A549 (cell line): Measurements from ENCODE around the gene SYK.

Source experiments
- CBX2 ChIP-seq: fragments of 200-600 bp; sonication (generic); IDR thresholded peaks from 2 replicates; pipeline ENCODE4 v1.6.1; 2016; ENCODE audit warnings: low read depth, mild to moderate bottlenecking, borderline replicate concordance
- CTCF ChIP-seq: fragments of >200 bp; sonication (Bioruptor Twin); formaldehyde crosslinking; IDR thresholded peaks from 3 replicates; pipeline ENCODE4 v1.5.1; 2016
- EP300 ChIP-seq, 2 experiments: fragments of >200 bp; sonication (Bioruptor Twin); formaldehyde crosslinking; IDR thresholded peaks; 2 replicates in 1 of 2; 3 replicates in 1 of 2; pipeline ENCODE4 v1.6.1; 2016 to 2017
- HDAC2 ChIP-seq: fragments of 200-600 bp; sonication (generic); IDR thresholded peaks from 2 replicates; pipeline ENCODE4 v1.6.1; 2016
- JUN ChIP-seq, 2 experiments: fragments of >200 bp; sonication (Bioruptor Twin); formaldehyde crosslinking; IDR thresholded peaks; 2 replicates in 1 of 2; 3 replicates in 1 of 2; pipeline ENCODE4 v1.6.1; 2016 to 2017
- POLR2A ChIP-seq: IDR thresholded peaks from 2 replicates; pipeline ENCODE4 v1.6.1; 2012; ENCODE audit warnings: mild to moderate bottlenecking, low read length
- TF ChIP-seq, protein P1 (sequence below): IDR thresholded peaks from 2 replicates; pipeline ENCODE4 v1.6.1; 2012

- TF ChIP-seq CTCF = no peak
- no peak for TF ChIP-seq EP300 (IDR thresholded peaks at IDR 0.05)
- TF ChIP-seq POLR2A = no peak
- no peak for TF ChIP-seq CBX2
- TF ChIP-seq HDAC2 = no peak
- TF ChIP-seq JUN (IDR thresholded peaks at IDR 0.05) = no peak
- TF ChIP-seq, protein P1, sequence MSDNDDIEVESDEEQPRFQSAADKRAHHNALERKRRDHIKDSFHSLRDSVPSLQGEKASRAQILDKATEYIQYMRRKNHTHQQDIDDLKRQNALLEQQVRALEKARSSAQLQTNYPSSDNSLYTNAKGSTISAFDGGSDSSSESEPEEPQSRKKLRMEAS = no peak
These were observed 82.0 kb downstream of the SYK start for GRCh38 chr9:90883661-90884060.
